ENCODE data around the gene ACYP2.

Gene ACYP2

DNA sequence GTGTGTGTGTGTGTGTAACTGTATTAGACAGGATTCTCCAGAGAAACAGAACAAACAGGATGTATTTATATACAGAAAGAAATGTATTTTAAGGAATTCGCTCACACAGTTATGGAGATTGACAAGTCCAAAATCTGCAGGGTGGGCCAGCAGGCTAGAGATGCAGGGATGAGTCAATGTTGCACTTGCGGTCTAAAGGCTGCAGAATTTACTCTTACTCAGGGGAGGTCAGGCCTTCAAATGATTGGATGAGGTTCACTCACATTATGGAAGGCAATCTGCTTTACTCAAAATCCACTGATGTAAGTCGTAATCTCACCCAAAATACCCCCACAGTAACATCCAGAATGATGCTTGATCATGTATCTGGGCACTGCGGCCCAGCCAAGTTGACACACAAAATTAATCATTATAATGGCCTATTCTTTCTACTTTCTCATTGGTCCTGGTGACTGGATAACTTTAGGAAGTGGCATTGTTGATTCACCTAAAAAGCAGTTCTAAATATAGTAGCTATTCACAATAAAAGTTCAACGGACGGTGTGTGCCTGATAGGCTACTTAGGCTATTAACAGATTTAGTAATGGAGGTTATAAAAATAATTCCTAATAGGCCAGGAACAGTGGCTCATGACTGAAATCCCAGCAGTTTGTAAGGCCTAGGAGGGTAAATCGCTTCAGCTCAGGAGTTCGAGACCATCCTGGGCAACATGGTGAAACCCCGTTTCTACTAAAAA is 40.6 kb upstream of the ACYP2 start:
- TF ChIP-seq SIN3A (IDR thresholded peaks at IDR 0.05; ENCODE audit: borderline replicate concordance, insufficient read depth, low read length) (no peak), POLR2AphosphoS5 (IDR thresholded peaks at IDR 0.05; ENCODE audit: low read depth, low read length) (no peak), TAF1 (IDR thresholded peaks at IDR 0.05; ENCODE audit: borderline replicate concordance, insufficient read depth, low read length) (no peak), FOXP2 (optimal IDR thresholded peaks at IDR 0.05; ENCODE audit: borderline replicate concordance, extremely low read depth, extremely low read length, insufficient read depth) (no peak)
- TF ChIP-seq, protein P1, sequence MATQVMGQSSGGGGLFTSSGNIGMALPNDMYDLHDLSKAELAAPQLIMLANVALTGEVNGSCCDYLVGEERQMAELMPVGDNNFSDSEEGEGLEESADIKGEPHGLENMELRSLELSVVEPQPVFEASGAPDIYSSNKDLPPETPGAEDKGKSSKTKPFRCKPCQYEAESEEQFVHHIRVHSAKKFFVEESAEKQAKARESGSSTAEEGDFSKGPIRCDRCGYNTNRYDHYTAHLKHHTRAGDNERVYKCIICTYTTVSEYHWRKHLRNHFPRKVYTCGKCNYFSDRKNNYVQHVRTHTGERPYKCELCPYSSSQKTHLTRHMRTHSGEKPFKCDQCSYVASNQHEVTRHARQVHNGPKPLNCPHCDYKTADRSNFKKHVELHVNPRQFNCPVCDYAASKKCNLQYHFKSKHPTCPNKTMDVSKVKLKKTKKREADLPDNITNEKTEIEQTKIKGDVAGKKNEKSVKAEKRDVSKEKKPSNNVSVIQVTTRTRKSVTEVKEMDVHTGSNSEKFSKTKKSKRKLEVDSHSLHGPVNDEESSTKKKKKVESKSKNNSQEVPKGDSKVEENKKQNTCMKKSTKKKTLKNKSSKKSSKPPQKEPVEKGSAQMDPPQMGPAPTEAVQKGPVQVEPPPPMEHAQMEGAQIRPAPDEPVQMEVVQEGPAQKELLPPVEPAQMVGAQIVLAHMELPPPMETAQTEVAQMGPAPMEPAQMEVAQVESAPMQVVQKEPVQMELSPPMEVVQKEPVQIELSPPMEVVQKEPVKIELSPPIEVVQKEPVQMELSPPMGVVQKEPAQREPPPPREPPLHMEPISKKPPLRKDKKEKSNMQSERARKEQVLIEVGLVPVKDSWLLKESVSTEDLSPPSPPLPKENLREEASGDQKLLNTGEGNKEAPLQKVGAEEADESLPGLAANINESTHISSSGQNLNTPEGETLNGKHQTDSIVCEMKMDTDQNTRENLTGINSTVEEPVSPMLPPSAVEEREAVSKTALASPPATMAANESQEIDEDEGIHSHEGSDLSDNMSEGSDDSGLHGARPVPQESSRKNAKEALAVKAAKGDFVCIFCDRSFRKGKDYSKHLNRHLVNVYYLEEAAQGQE (IDR thresholded peaks at IDR 0.05; ENCODE audit: insufficient read depth in 1 of 2, low read depth in 2 of 2, low read length in 2 of 2) = no peak

- TF ChIP-seq TAF1 (IDR thresholded peaks at IDR 0.05; ENCODE audit: borderline replicate concordance, insufficient read depth, low read length) (no peak), POLR2AphosphoS5 (IDR thresholded peaks at IDR 0.05; ENCODE audit: low read depth, low read length) (no peak), SIN3A (IDR thresholded peaks at IDR 0.05; ENCODE audit: borderline replicate concordance, insufficient read depth, low read length) (no peak), FOXP2 (optimal IDR thresholded peaks at IDR 0.05; ENCODE audit: borderline replicate concordance, extremely low read depth, extremely low read length, insufficient read depth) (no peak)
- TF ChIP-seq, protein P1 (IDR thresholded peaks at IDR 0.05; ENCODE audit: insufficient read depth in 1 of 2, low read depth in 2 of 2, low read length in 2 of 2) = no peak
Observed at GRCh38 chr2:54076586-54076985, 38.8 kb upstream of the ACYP2 start.

- no peak for TF ChIP-seq SIN3A (IDR thresholded peaks at IDR 0.05; ENCODE audit: borderline replicate concordance, insufficient read depth, low read length)
Observed at GRCh38 chr2:54077088-54077900, 38.1 kb upstream of the ACYP2 start.

DNA sequence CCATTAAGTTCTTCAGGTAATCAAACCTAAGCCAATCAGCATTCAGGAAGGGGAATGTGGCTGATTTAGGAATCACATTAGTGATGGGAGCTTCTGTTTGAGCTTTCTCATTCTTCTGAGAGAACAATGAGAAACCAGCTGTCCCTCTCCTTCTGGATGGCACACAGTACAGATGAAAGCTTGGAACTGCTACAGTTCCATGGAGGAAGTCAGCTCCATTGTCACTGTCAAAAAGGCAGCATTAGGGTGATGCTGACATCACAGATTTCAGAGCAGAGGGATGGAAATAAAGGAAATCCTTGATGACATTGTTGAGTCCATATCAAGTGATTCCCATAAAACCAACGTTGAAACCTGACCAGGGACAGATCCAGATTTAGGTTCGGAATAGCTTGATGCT is 36.1 kb upstream of the ACYP2 start:
- TF ChIP-seq, protein P1 (IDR thresholded peaks at IDR 0.05; ENCODE audit: insufficient read depth in 1 of 2, low read depth in 2 of 2, low read length in 2 of 2) = no peak
- TF ChIP-seq POLR2AphosphoS5 (IDR thresholded peaks at IDR 0.05; ENCODE audit: low read depth, low read length) = no peak
- no peak for TF ChIP-seq SIN3A (IDR thresholded peaks at IDR 0.05; ENCODE audit: borderline replicate concordance, insufficient read depth, low read length)
- no peak for TF ChIP-seq TAF1 (IDR thresholded peaks at IDR 0.05; ENCODE audit: borderline replicate concordance, insufficient read depth, low read length)
- TF ChIP-seq FOXP2 (optimal IDR thresholded peaks at IDR 0.05; ENCODE audit: borderline replicate concordance, extremely low read depth, extremely low read length, insufficient read depth) = no peak

GRCh38 chr2:54081574-54081973 is 33.8 kb upstream of the ACYP2 start:
- TF ChIP-seq POLR2AphosphoS5 (IDR thresholded peaks at IDR 0.05; ENCODE audit: low read depth, low read length) (no peak), SIN3A (IDR thresholded peaks at IDR 0.05; ENCODE audit: borderline replicate concordance, insufficient read depth, low read length) (no peak), FOXP2 (optimal IDR thresholded peaks at IDR 0.05; ENCODE audit: borderline replicate concordance, extremely low read depth, extremely low read length, insufficient read depth) (no peak), TAF1 (IDR thresholded peaks at IDR 0.05; ENCODE audit: borderline replicate concordance, insufficient read depth, low read length) (no peak)
- TF ChIP-seq, protein P1 (IDR thresholded peaks at IDR 0.05; ENCODE audit: insufficient read depth in 1 of 2, low read depth in 2 of 2, low read length in 2 of 2) = no peak

Data from PFSK-1 (cell line).